Retinal pigment epithelial cell (primary cell): Measurements from ENCODE around the gene ARL4A.
A peak's percentile ranks its signal among the peaks of the same experiment; 100 is the strongest.
"Not testable (repeated sequence)": the region's sequence is repeated elsewhere in the genome, so short reads cannot be mapped to it uniquely, and the experiment has no call there.

Experiments used
- DNase-seq: peaks from one replicate; pipeline ENCODE4 v3.0.0-alpha.2; 2010; ENCODE audit warnings: low read depth
- H3K4me3 ChIP-seq: 2 replicates; pipeline ENCODE4 v1.5.1; 2011; ENCODE audit warnings: mild to moderate bottlenecking, low read length, control low read depth, moderate library complexity
- CTCF ChIP-seq: conservative IDR thresholded peaks from 2 replicates; pipeline ENCODE4 v1.5.1; 2011; ENCODE audit warnings: low read depth, low read length, control low read depth, inconsistent platforms

Gene ARL4A

GRCh38 chr7:12686234-12686890 is 1.1 kb upstream of the ARL4A start:
- peak; percentile 87 for DNase-seq
- peak; percentile 61 for TF ChIP-seq CTCF
- H3K4me3 ChIP-seq = peak overlapping the region; percentile 86

GRCh38 chr7:12687718-12688171 is 312 bp downstream of the ARL4A start:
- H3K4me3 ChIP-seq = peak overlapping the region; percentile 86
- no peak for DNase-seq
- no peak for TF ChIP-seq CTCF

- not testable (repeated sequence) for DNase-seq
- peak overlapping the region; percentile 86 for H3K4me3 ChIP-seq
These were observed 1.2 kb downstream of the ARL4A start for GRCh38 chr7:12688485-12689170.

- TF ChIP-seq CTCF = no peak
- peak overlapping the region; percentile 86 for H3K4me3 ChIP-seq
- no peak for DNase-seq
These were observed 2.0 kb downstream of the ARL4A start for GRCh38 chr7:12689451-12689850.

- H3K4me3 ChIP-seq = peak overlapping the region; percentile 86
- no peak for TF ChIP-seq CTCF
- no peak for DNase-seq
These were observed 2.8 kb downstream of the ARL4A start for GRCh38 chr7:12690041-12690878.

- DNase-seq = not testable (repeated sequence)
- H3K4me3 ChIP-seq = peak overlapping the region; percentile 16
These were observed 4.0 kb downstream of the ARL4A start for GRCh38 chr7:12691388-12691787.

- TF ChIP-seq CTCF = no peak
- H3K4me3 ChIP-seq = no peak overlapping the region
- DNase-seq = no peak
These were observed 4.6 kb downstream of the ARL4A start for GRCh38 chr7:12692035-12692434.
